Caki2 (cell line): Measurements from ENCODE around the gene MGAT5. TPM values are rescaled to one million over a fixed set of nuclear protein-coding genes. Genes with fewer than 3 reads are reported as not detected.

Experiments used
- DNase-seq: peaks from one replicate; pipeline ENCODE4 v3.0.0-alpha.2; 2015; ENCODE audit warnings: low read depth
- in situ Hi-C: cut with HindIII; loops from 2 replicates; pipeline ENCODE4 v1.10.0; 2016; ENCODE audit warnings: low sequenced_read_pairs, low pct_unique_long_range_greater_than_20kb, mixed read lengths
- total RNA-seq: library from RNA; depleted of rRNA; stranded (reverse); fragments of >200 nt; shearing (Covaris generic); gene quantifications from 2 replicates; pipeline ENCODE4 v1.2.3, GENCODE V29; 2014; ENCODE audit warnings: low replicate concordance

MGAT5 gene
- total RNA-seq, 1 experiment from 2014 or later, result 28.5 TPM

- in situ Hi-C loops, result no loop called here
- DNase-seq, result no peak
Measured at GRCh38 chr2:134248913-134249312, 5.0 kb upstream of the MGAT5 start.

- DNase-seq, result no peak
- in situ Hi-C loops, result no loop called here
Measured at GRCh38 chr2:134249755-134250154, 4.1 kb upstream of the MGAT5 start.

- in situ Hi-C loops, result no loop called here
- DNase-seq, result no peak
Measured at GRCh38 chr2:134250840-134251461, 2.9 kb upstream of the MGAT5 start.

GRCh38 chr2:134252092-134252750 lies 1.7 kb upstream of the MGAT5 start:
- in situ Hi-C loops, result no loop called here
- DNase-seq, result no peak

- in situ Hi-C loops, result no loop called here
- DNase-seq, result no peak
Measured at GRCh38 chr2:134253117-134253704, 661 bp upstream of the MGAT5 start.

GRCh38 chr2:134254824-134255223 lies 952 bp downstream of the MGAT5 start:
- no peak for DNase-seq
- in situ Hi-C loops, result no loop called here

GRCh38 chr2:134256956-134257355 lies 3.1 kb downstream of the MGAT5 start:
- in situ Hi-C loops, result no loop called here
- no peak for DNase-seq

GRCh38 chr2:134257509-134257908 lies 3.6 kb downstream of the MGAT5 start:
- DNase-seq, result no peak
- in situ Hi-C loops, result no loop called here

- in situ Hi-C loops, result no loop called here
- DNase-seq, result no peak
Measured at GRCh38 chr2:134257965-134258683, 4.3 kb downstream of the MGAT5 start.

- DNase-seq, result no peak
- in situ Hi-C loops, result no loop called here
Measured at GRCh38 chr2:134258684-134259388, 5.0 kb downstream of the MGAT5 start.

GRCh38 chr2:134259571-134259970 lies 5.7 kb downstream of the MGAT5 start:
- in situ Hi-C loops, result no loop called here
- DNase-seq, result no peak

- in situ Hi-C loops, result no loop called here
- DNase-seq, result no peak
Measured at GRCh38 chr2:134259994-134260393, 6.1 kb downstream of the MGAT5 start.

GRCh38 chr2:134260713-134261112 lies 6.8 kb downstream of the MGAT5 start:
- in situ Hi-C loops, result no loop called here
- DNase-seq, result no peak

GRCh38 chr2:134261398-134262131 lies 7.7 kb downstream of the MGAT5 start:
- no peak for DNase-seq
- in situ Hi-C loops, result no loop called here

- in situ Hi-C loops, result no loop called here
- DNase-seq, result no peak
Measured at GRCh38 chr2:134262684-134263083, 8.8 kb downstream of the MGAT5 start.

- in situ Hi-C loops, result no loop called here
- peak; percentile 93 for DNase-seq
Measured at GRCh38 chr2:134268265-134268664, 14.4 kb downstream of the MGAT5 start.

- in situ Hi-C loops, result no loop called here
- no peak for DNase-seq
Measured at GRCh38 chr2:134269230-134269629, 15.4 kb downstream of the MGAT5 start.
